Stimulated activated CD4-positive, alpha-beta T cell treated with anti-CD3 and anti-CD28 coated beads, Interleukin-1b, Interleukin-23, amount 100 ng/mL, for 4 hours (primary cell): ENCODE results near the gene DCUN1D2.

ENCODE experiments used
- DNase-seq, 2 donors: peaks; one replicate each; pipeline ENCODE4 v3.0.0-alpha.2; 2020; ENCODE audit warnings: low read depth in 2 of 2

DCUN1D2 gene

GRCh38 chr13:113407531-113408393, 82.7 kb downstream of the DCUN1D2 start:
- no peak for DNase-seq

GRCh38 chr13:113407103-113407530, 83.4 kb downstream of the DCUN1D2 start:
- DNase-seq, result no peak

GRCh38 chr13:113406321-113407102, 84.0 kb downstream of the DCUN1D2 start:
- DNase-seq, result no peak
